ENCODE measurements around the gene ZBTB7A.

Gene ZBTB7A

DNA sequence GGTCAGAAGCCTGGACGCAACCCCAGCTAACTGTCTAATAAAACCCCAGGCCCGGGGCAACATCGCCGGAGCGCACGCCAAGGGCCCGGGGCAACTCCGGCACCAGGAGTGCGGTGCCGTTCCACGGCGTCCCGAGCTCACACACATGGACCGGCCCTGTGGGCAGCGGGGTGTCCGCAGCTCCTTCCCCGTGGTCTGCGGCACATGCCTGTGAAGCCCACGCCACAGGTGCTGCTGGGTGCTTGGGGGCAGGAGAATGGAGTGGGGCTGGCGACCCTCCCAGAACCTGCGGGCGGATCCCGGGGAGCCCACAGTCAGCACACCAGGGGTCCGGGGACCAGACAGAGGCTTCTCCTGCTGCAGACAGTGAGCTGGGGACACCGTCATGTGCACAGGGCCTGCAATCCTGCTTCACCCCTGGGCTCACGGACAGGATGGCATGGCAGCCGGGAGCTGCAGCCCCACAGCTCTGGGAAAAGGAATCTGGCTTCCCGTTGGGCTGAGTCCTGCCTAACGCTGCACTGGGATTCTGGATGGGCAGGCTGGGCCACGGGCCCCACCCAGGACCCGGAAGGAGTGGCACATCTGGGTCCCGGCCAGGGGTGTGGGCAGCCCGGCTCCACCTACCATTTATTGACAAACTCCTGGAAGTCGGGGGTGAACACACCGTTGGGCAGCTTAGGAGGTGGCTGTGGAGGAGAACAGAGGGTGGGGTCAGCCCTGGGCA, 28.2 kb upstream of the ZBTB7A start:
- no peak for DNase-seq
- in situ Hi-C loops (cut with MboI; ENCODE audit: low pct_unique_long_range_greater_than_20kb, low sequenced_read_pairs), result no loop called here

DNA sequence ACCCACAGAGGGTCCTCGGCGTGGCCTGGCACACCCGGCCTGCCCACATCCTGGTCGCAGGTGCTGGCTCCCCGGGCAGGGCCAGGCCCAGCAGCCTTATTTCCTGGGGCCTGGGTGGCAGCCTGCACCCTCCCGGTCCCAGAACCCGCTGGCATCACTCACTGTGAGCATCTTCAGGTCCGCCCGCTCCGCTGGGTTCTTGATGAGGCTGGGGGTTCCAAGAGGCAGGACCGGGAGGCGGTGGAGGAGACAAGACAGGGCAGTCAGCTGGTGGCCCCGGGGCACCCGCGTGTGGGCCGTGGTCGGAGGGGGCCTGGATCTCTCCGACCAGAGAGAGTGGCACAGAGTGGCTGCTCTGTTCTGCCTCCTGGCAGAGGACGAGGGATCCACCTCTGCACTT, 27.6 kb upstream of the ZBTB7A start:
- no peak for DNase-seq
- in situ Hi-C loops (cut with MboI; ENCODE audit: low pct_unique_long_range_greater_than_20kb, low sequenced_read_pairs), result no loop called here

DNA sequence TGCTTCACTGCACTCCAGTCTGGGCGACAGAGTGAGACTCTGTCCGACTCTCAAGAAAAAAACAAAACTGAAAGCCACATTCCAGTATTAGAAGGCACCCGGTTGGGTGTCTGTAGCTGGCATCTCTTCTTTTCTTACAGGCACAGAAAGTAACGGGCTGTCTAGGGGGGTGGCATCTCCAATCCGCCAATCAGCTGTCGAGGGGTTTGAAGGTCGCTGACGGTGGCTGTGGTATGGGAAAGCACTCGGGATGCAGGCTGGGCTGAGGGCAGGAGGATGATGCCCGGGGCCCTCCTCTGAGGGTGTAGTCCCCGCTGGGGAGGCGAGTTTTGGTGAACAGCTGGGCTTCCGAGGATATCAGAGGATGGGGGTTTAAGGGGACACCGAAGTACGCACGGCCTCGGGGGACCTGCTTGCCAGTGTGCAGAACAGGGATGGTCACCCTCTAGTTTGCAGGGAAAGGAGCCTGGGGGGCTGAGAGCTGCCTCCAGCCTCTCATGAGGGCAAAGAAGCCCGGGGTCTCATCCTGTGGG, 27.0 kb upstream of the ZBTB7A start:
- no peak for DNase-seq
- in situ Hi-C loops (cut with MboI; ENCODE audit: low pct_unique_long_range_greater_than_20kb, low sequenced_read_pairs), result no loop called here

- in situ Hi-C loops (cut with MboI; ENCODE audit: low pct_unique_long_range_greater_than_20kb, low sequenced_read_pairs), result no loop called here
- no peak for DNase-seq
These were observed 23.9 kb upstream of the ZBTB7A start for GRCh38 chr19:4090356-4091220.

DNA sequence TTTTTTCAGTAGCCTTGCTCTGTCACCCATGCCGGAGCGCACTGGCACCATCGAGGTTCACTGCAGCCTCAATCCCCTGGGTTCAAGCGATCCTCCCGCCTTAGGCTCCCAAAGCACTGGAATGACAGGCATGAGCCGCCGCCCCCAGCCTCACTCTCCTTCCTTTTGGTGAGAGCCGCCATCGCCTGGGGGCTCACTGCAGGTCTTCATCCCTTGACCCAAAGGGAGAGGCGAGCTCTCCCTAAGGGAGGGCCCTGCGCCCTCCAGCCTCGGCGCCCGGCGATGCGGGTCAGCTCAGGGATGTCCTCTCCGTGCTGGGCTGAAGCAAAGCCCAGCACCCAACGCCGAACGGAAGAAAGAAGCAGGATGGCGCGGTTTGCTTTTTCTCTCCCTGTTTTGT, 23.2 kb upstream of the ZBTB7A start:
- in situ Hi-C loops (cut with MboI; ENCODE audit: low pct_unique_long_range_greater_than_20kb, low sequenced_read_pairs), result no loop called here
- DNase-seq, result no peak

GRCh38 chr19:4089400-4089908, 22.8 kb upstream of the ZBTB7A start:
- peak; percentile 86 for DNase-seq
- in situ Hi-C loops (cut with MboI; ENCODE audit: low pct_unique_long_range_greater_than_20kb, low sequenced_read_pairs), result no loop called here

DNA sequence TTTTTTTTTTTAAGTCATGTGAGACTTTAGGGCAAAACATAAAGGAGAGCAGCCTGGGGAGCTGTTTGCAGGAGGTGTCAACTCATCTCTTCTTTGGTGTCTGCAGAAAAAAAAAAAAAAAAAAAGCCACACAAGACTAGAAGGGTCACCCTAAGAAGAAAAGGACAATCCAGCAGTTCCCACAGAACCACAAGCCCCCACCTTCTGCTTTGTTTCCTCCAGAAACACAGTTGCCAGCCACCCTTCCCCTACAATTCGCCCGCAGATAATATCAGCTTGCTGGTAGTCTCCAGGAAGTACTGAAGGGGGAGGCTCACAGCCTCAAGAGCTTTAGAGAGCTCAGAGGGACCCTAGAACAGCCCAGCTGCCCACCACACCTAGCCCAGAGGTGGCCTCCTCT, 22.3 kb upstream of the ZBTB7A start:
- DNase-seq, result peak; percentile 90
- in situ Hi-C loops (cut with MboI; ENCODE audit: low pct_unique_long_range_greater_than_20kb, low sequenced_read_pairs), result no loop called here

GRCh38 chr19:4087787-4088679, 21.3 kb upstream of the ZBTB7A start:
- in situ Hi-C loops (cut with MboI; ENCODE audit: low pct_unique_long_range_greater_than_20kb, low sequenced_read_pairs), result no loop called here
- no peak for DNase-seq

DNA sequence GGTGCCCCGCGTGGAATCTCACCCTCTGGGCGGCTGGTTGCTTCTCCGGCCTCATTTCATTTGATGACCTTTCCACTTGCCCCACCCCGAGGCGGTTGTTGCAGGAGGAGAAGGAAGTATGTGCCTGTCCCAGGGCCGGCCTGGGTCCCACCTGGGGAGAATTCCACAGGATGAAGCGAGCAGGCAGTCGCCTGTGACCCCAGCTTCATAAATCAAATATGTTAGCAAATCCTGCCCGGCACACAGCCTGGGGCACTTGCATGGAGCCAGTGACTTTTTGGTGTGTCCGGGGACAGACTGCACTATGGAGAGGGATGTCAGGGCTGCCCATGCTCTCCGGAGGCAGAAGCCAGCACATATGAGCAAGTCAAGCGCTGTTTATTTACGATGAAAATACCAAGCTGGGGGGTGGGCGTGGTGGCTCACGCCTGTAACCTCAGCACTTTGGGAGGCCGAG, 19.7 kb upstream of the ZBTB7A start:
- DNase-seq, result no peak

GRCh38 chr19:4084547-4084877, 17.8 kb upstream of the ZBTB7A start:
- in situ Hi-C loops (cut with MboI; ENCODE audit: low pct_unique_long_range_greater_than_20kb, low sequenced_read_pairs), result no loop called here
- no peak for DNase-seq

More for the DNA sequence above, 19.7 kb upstream of the ZBTB7A start:
- in situ Hi-C loops (cut with MboI; ENCODE audit: low pct_unique_long_range_greater_than_20kb, low sequenced_read_pairs), result no loop called here

- in situ Hi-C loops (cut with MboI; ENCODE audit: low pct_unique_long_range_greater_than_20kb, low sequenced_read_pairs), result no loop called here
- peak; percentile 87 for DNase-seq
These were observed 17.2 kb upstream of the ZBTB7A start for GRCh38 chr19:4083677-4084546.

GRCh38 chr19:4082172-4082571, 15.5 kb upstream of the ZBTB7A start:
- no peak for DNase-seq

GRCh38 chr19:4081441-4082129, 14.9 kb upstream of the ZBTB7A start:
- peak; percentile 74 for DNase-seq
- in situ Hi-C loops (cut with MboI; ENCODE audit: low pct_unique_long_range_greater_than_20kb, low sequenced_read_pairs), result no loop called here

More at GRCh38 chr19:4082172-4082571, 15.5 kb upstream of the ZBTB7A start:
- in situ Hi-C loops (cut with MboI; ENCODE audit: low pct_unique_long_range_greater_than_20kb, low sequenced_read_pairs), result no loop called here

GRCh38 chr19:4080473-4080872, 13.8 kb upstream of the ZBTB7A start:
- DNase-seq, result no peak
- in situ Hi-C loops (cut with MboI; ENCODE audit: low pct_unique_long_range_greater_than_20kb, low sequenced_read_pairs), result no loop called here

DNA sequence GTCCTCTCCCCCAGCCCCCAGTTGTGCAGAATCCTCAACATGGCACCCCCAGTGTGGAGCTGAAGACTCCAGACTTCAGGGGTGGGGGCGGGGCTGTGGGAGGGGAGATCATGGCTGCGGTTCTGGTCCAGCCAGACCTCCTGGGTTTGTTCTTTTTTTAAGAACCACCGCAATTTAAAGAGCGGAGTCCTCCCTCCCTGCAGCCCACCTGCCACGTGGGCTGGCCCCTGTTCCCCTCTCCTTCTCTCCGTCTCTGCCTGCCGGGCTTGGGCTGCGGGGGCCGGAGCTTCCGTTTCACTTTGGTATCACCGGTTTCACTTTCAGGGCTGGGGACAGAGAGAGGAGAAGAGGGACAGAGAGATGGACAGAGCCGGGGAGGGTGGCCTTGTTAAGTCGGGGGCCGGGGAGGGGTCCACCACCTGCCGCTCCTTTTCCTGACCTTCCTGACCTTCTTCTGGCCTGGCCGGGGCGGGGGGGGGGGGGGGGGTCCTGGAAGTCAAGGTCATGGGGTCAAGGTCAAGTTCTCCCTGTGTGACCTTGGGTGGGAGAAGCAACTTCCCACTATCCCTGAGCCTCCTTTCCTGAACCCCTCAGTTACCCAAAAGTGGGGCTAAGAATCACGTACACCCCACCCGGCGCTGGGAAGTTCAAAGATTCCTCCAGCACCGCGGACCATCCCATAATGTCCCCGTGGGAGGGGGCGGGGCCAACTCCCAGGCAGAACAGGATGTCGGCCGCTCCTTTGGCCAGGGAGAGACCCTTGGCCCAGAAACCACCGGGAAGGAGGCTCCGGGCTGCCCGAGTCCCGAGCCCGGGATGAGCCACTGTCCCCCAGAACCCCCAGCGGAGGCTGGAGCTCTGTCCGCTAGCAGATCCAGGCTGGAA, 11.3 kb upstream of the ZBTB7A start:
- DNase-seq, result peak; percentile 69
- in situ Hi-C loops (cut with MboI; ENCODE audit: low pct_unique_long_range_greater_than_20kb, low sequenced_read_pairs), result no loop called here

GRCh38 chr19:4077007-4077374, 10.3 kb upstream of the ZBTB7A start:
- in situ Hi-C loops (cut with MboI; ENCODE audit: low pct_unique_long_range_greater_than_20kb, low sequenced_read_pairs), result no loop called here
- DNase-seq, result no peak

GRCh38 chr19:4075373-4075772, 8.7 kb upstream of the ZBTB7A start:
- in situ Hi-C loops (cut with MboI; ENCODE audit: low pct_unique_long_range_greater_than_20kb, low sequenced_read_pairs), result no loop called here
- no peak for DNase-seq
